ENCODE measurements around the gene IFIT2.
"Not testable (repeated sequence)": the region's sequence is repeated elsewhere in the genome, so short reads cannot be mapped to it uniquely, and the experiment has no call there.

Gene IFIT2

GRCh38 chr10:89330537-89331212 is 28.8 kb downstream of the IFIT2 start:
- Histone ChIP-seq H3K4me1 (ENCODE audit: control insufficient read depth in 1 of 2, insufficient read depth in 2 of 2, low read length in 2 of 2) (peaks cover 23 to 41% of the 10 kb centered on the region in 2 donors), H3K9me3 (ENCODE audit: control insufficient read depth in 1 of 2, low read length in 2 of 2) (no peaks in the 10 kb centered on the region), H3K27me3 (ENCODE audit: low read depth, low read length) (no peaks in the 10 kb centered on the region), H3K36me3 (ENCODE audit: control insufficient read depth in 1 of 2, insufficient read depth in 2 of 2, low read length in 2 of 2) (peaks cover 0 to 6% of the 10 kb centered on the region in 2 donors), H3K4me3 (ENCODE audit: low read depth in 1 of 2, low read length in 2 of 2) (no peak overlapping the region), H3K27ac (ENCODE audit: low read length) (no peak overlapping the region)

- H3K4me3 ChIP-seq (ENCODE audit: low read depth in 1 of 2, low read length in 2 of 2): peak overlapping the region; percentile 65 to 74
- not testable (repeated sequence) for H3K27me3 ChIP-seq (ENCODE audit: low read depth, low read length); H3K36me3 ChIP-seq (ENCODE audit: control insufficient read depth in 1 of 2, insufficient read depth in 2 of 2, low read length in 2 of 2); H3K9me3 ChIP-seq (ENCODE audit: control insufficient read depth in 1 of 2, low read length in 2 of 2)
- H3K4me1 ChIP-seq (ENCODE audit: control insufficient read depth in 1 of 2, insufficient read depth in 2 of 2, low read length in 2 of 2): peaks cover 23 to 41% of the 10 kb centered on the region in 2 donors
- H3K27ac ChIP-seq (ENCODE audit: low read length): peak overlapping the region; percentile 75
Observed at GRCh38 chr10:89331487-89332122, 29.8 kb downstream of the IFIT2 start.

GRCh38 chr10:89332123-89332633 is 30.3 kb downstream of the IFIT2 start:
- Histone ChIP-seq H3K27me3 (ENCODE audit: low read depth, low read length) (no peaks in the 10 kb centered on the region), H3K4me1 (ENCODE audit: control insufficient read depth in 1 of 2, insufficient read depth in 2 of 2, low read length in 2 of 2) (peaks cover 23 to 41% of the 10 kb centered on the region in 2 donors), H3K27ac (ENCODE audit: low read length) (peak overlapping the region; percentile 75), H3K4me3 (ENCODE audit: low read depth in 1 of 2, low read length in 2 of 2) (peak overlapping the region; percentile 65 to 74), H3K9me3 (ENCODE audit: control insufficient read depth in 1 of 2, low read length in 2 of 2) (no peaks in the 10 kb centered on the region), H3K36me3 (ENCODE audit: control insufficient read depth in 1 of 2, insufficient read depth in 2 of 2, low read length in 2 of 2) (peaks cover 0 to 6% of the 10 kb centered on the region in 2 donors)

- Histone ChIP-seq H3K27ac (ENCODE audit: low read length) (no peak overlapping the region), H3K4me1 (ENCODE audit: control insufficient read depth in 1 of 2, insufficient read depth in 2 of 2, low read length in 2 of 2) (peaks cover 13 to 22% of the 10 kb centered on the region in 2 donors), H3K4me3 (ENCODE audit: low read depth in 1 of 2, low read length in 2 of 2) (no peak overlapping the region), H3K27me3 (ENCODE audit: low read depth, low read length) (no peaks in the 10 kb centered on the region), H3K36me3 (ENCODE audit: control insufficient read depth in 1 of 2, insufficient read depth in 2 of 2, low read length in 2 of 2) (peaks cover 18 to 25% of the 10 kb centered on the region in 2 donors), H3K9me3 (ENCODE audit: control insufficient read depth in 1 of 2, low read length in 2 of 2) (no peaks in the 10 kb centered on the region)
Observed at GRCh38 chr10:89335226-89335625, 33.4 kb downstream of the IFIT2 start.

- H3K4me1 ChIP-seq (ENCODE audit: control insufficient read depth in 1 of 2, insufficient read depth in 2 of 2, low read length in 2 of 2): peaks cover 13 to 20% of the 10 kb centered on the region in 2 donors
- no peaks in the 10 kb centered on the region for H3K9me3 ChIP-seq (ENCODE audit: control insufficient read depth in 1 of 2, low read length in 2 of 2)
- H3K4me3 ChIP-seq (ENCODE audit: low read depth in 1 of 2, low read length in 2 of 2): no peak overlapping the region
- no peak overlapping the region for H3K27ac ChIP-seq (ENCODE audit: low read length)
- H3K36me3 ChIP-seq (ENCODE audit: control insufficient read depth in 1 of 2, insufficient read depth in 2 of 2, low read length in 2 of 2): peaks cover 18 to 25% of the 10 kb centered on the region in 2 donors
- H3K27me3 ChIP-seq (ENCODE audit: low read depth, low read length): no peaks in the 10 kb centered on the region
Observed at GRCh38 chr10:89336241-89336640, 34.4 kb downstream of the IFIT2 start.

- Histone ChIP-seq H3K27me3 (ENCODE audit: low read depth, low read length) (no peaks in the 10 kb centered on the region), H3K27ac (ENCODE audit: low read length) (no peak overlapping the region), H3K36me3 (ENCODE audit: control insufficient read depth in 1 of 2, insufficient read depth in 2 of 2, low read length in 2 of 2) (peaks cover 18 to 25% of the 10 kb centered on the region in 2 donors), H3K4me3 (ENCODE audit: low read depth in 1 of 2, low read length in 2 of 2) (no peak overlapping the region), H3K4me1 (ENCODE audit: control insufficient read depth in 1 of 2, insufficient read depth in 2 of 2, low read length in 2 of 2) (peaks cover 13 to 22% of the 10 kb centered on the region in 2 donors), H3K9me3 (ENCODE audit: control insufficient read depth in 1 of 2, low read length in 2 of 2) (no peaks in the 10 kb centered on the region)
Observed at GRCh38 chr10:89337484-89337883, 35.6 kb downstream of the IFIT2 start.

- Histone ChIP-seq H3K9me3 (ENCODE audit: control insufficient read depth in 1 of 2, low read length in 2 of 2) (no peaks in the 10 kb centered on the region), H3K4me3 (ENCODE audit: low read depth in 1 of 2, low read length in 2 of 2) (no peak overlapping the region), H3K36me3 (ENCODE audit: control insufficient read depth in 1 of 2, insufficient read depth in 2 of 2, low read length in 2 of 2) (peaks cover 18 to 25% of the 10 kb centered on the region in 2 donors), H3K4me1 (ENCODE audit: control insufficient read depth in 1 of 2, insufficient read depth in 2 of 2, low read length in 2 of 2) (peaks cover 5 to 10% of the 10 kb centered on the region in 2 donors), H3K27me3 (ENCODE audit: low read depth, low read length) (no peaks in the 10 kb centered on the region), H3K27ac (ENCODE audit: low read length) (no peak overlapping the region)
Observed at GRCh38 chr10:89338713-89339112, 36.9 kb downstream of the IFIT2 start.

- H3K4me1 ChIP-seq (ENCODE audit: control insufficient read depth in 1 of 2, insufficient read depth in 2 of 2, low read length in 2 of 2): peaks cover 0 to 5% of the 10 kb centered on the region in 2 donors
- no peaks in the 10 kb centered on the region for H3K27me3 ChIP-seq (ENCODE audit: low read depth, low read length)
- no peaks in the 10 kb centered on the region for H3K9me3 ChIP-seq (ENCODE audit: control insufficient read depth in 1 of 2, low read length in 2 of 2)
- peaks cover 18 to 25% of the 10 kb centered on the region in 2 donors for H3K36me3 ChIP-seq (ENCODE audit: control insufficient read depth in 1 of 2, insufficient read depth in 2 of 2, low read length in 2 of 2)
- no peak overlapping the region for H3K4me3 ChIP-seq (ENCODE audit: low read depth in 1 of 2, low read length in 2 of 2)
- no peak overlapping the region for H3K27ac ChIP-seq (ENCODE audit: low read length)
Observed at GRCh38 chr10:89339875-89340274, 38.0 kb downstream of the IFIT2 start.

- Histone ChIP-seq H3K9me3 (ENCODE audit: control insufficient read depth in 1 of 2, low read length in 2 of 2) (no peaks in the 10 kb centered on the region), H3K27me3 (ENCODE audit: low read depth, low read length) (no peaks in the 10 kb centered on the region), H3K27ac (ENCODE audit: low read length) (no peak overlapping the region), H3K36me3 (ENCODE audit: control insufficient read depth in 1 of 2, insufficient read depth in 2 of 2, low read length in 2 of 2) (peaks cover 18 to 25% of the 10 kb centered on the region in 2 donors), H3K4me3 (ENCODE audit: low read depth in 1 of 2, low read length in 2 of 2) (no peak overlapping the region), H3K4me1 (ENCODE audit: control insufficient read depth in 1 of 2, insufficient read depth in 2 of 2, low read length in 2 of 2) (peaks cover 0 to 5% of the 10 kb centered on the region in 2 donors)
Observed at GRCh38 chr10:89341649-89342048, 39.8 kb downstream of the IFIT2 start.

- no peak overlapping the region for H3K27ac ChIP-seq (ENCODE audit: low read length)
- H3K4me1 ChIP-seq (ENCODE audit: control insufficient read depth in 1 of 2, insufficient read depth in 2 of 2, low read length in 2 of 2): peaks cover 0 to 5% of the 10 kb centered on the region in 2 donors
- H3K27me3 ChIP-seq (ENCODE audit: low read depth, low read length): no peaks in the 10 kb centered on the region
- no peak overlapping the region for H3K4me3 ChIP-seq (ENCODE audit: low read depth in 1 of 2, low read length in 2 of 2)
- H3K9me3 ChIP-seq (ENCODE audit: control insufficient read depth in 1 of 2, low read length in 2 of 2): no peaks in the 10 kb centered on the region
- H3K36me3 ChIP-seq (ENCODE audit: control insufficient read depth in 1 of 2, insufficient read depth in 2 of 2, low read length in 2 of 2): peaks cover 18 to 23% of the 10 kb centered on the region in 2 donors
Observed at GRCh38 chr10:89342206-89342958, 40.5 kb downstream of the IFIT2 start.
